WERI-Rb-1 (cell line): ENCODE measurements around the gene FREM2.

Source experiments
- DNase-seq: peaks from one replicate; pipeline ENCODE4 v3.0.0-alpha.2; 2020
- H3K27ac ChIP-seq: fragments of 250-450 bp; sonication (Bioruptor Pico); 2 replicates; pipeline ENCODE4 v1.5.1; 2020; ENCODE audit warnings: mild to moderate bottlenecking, moderate library complexity
- H3K27me3 ChIP-seq: fragments of 250-450 bp; sonication (Bioruptor Pico); 2 replicates; pipeline ENCODE4 v1.5.1; 2021; ENCODE audit warnings: mild to moderate bottlenecking, low read depth, moderate library complexity; ENCODE audit not compliant: insufficient read depth, severe bottlenecking
- H3K36me3 ChIP-seq: fragments of 250-450 bp; sonication (Bioruptor Pico); 2 replicates; pipeline ENCODE4 v1.5.1; 2020; ENCODE audit warnings: mild to moderate bottlenecking, moderate library complexity
- H3K4me3 ChIP-seq: 2 replicates; pipeline ENCODE4 v1.5.1; 2011; ENCODE audit warnings: low read depth, mild to moderate bottlenecking, control low read depth, low read length
- H3K9me3 ChIP-seq: fragments of 250-450 bp; sonication (Bioruptor Pico); 2 replicates; pipeline ENCODE4 v1.5.1; 2021; ENCODE audit warnings: mild to moderate bottlenecking, moderate library complexity; ENCODE audit not compliant: severe bottlenecking
- CTCF ChIP-seq: IDR thresholded peaks from 2 replicates; pipeline ENCODE4 v1.5.1; 2011; ENCODE audit warnings: low read depth, mild to moderate bottlenecking, control low read depth, inconsistent platforms, low read length

FREM2 gene

DNA sequence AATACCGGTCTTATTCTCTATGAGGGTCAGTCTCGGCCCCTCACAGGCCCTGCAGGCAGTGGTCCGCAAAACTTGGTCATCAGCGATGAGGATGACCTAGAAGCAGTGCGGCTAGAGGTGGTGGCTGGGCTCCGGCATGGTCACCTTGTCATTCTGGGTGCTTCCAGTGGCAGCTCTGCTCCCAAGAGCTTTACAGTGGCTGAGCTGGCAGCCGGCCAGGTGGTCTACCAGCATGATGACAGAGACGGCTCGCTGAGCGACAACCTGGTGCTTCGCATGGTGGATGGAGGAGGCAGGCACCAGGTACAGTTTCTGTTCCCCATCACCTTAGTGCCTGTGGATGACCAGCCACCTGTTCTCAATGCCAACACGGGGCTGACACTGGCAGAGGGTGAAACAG lies 1.8 kb downstream of the FREM2 start:
- H3K27me3 ChIP-seq: no peaks in the 10 kb centered on the region
- H3K9me3 ChIP-seq: no peaks in the 10 kb centered on the region
- H3K4me3 ChIP-seq: no peak overlapping the region
- no peak for DNase-seq
- H3K27ac ChIP-seq: no peak overlapping the region
- H3K36me3 ChIP-seq: no peaks in the 10 kb centered on the region
- TF ChIP-seq CTCF: no peak

DNA sequence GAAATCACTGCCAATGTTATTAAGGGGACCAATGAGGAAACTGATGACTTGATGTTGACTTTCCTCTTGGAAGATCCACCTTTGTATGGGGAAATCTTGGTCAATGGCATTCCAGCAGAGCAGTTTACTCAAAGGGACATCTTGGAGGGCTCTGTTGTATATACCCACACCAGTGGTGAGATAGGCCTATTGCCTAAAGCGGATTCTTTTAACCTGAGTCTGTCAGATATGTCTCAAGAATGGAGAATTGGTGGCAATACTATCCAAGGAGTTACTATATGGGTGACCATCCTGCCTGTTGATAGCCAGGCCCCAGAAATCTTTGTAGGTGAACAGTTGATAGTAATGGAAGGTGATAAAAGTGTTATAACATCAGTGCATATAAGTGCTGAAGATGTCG lies 3.4 kb downstream of the FREM2 start:
- no peaks in the 10 kb centered on the region for H3K27me3 ChIP-seq
- H3K9me3 ChIP-seq: no peaks in the 10 kb centered on the region
- H3K36me3 ChIP-seq: no peaks in the 10 kb centered on the region
- TF ChIP-seq CTCF: no peak
- no peak for DNase-seq
- H3K4me3 ChIP-seq: no peak overlapping the region
- H3K27ac ChIP-seq: no peak overlapping the region

DNA sequence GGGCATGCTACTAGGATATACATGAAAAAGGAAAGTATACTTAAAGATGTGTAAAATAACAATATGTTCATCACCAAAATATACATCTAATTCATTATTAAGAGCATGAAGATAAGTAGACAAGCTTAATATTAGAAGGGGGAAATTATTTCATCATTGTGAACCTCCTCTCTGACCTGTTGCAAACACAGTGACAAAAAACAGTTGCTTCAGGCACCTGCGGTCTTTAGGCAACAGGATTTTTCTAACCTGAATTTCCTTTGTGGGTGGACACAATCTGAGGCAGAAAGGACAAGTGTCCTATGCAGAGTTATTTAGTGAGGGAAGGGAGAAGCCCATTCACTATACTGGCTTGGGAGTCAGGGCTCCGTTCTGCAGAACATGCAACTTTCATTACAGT lies 6.3 kb downstream of the FREM2 start:
- Histone ChIP-seq H3K27ac (no peak overlapping the region), H3K27me3 (no peaks in the 10 kb centered on the region), H3K9me3 (no peaks in the 10 kb centered on the region), H3K4me3 (no peak overlapping the region), H3K36me3 (no peaks in the 10 kb centered on the region)
- no peak for TF ChIP-seq CTCF
- DNase-seq: no peak

DNA sequence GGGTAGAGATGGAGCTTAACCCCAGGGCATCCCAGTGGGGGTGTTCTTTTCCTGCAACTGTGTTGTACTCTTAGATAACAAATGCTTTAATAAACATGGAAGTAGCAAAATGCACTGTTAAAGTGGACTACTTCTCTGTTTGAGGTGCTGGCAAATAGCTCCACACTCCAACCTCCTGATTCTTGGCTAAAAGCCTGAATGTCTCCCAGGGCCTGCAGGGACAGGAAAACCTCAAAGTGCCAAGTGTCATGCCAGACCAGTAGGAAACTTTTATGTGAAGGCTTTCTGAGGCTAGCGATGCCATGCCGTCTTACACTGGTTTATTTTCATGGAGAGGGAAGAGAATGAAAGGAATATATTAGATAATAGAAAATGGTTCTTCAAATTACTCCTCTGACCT lies 6.8 kb downstream of the FREM2 start:
- no peak for DNase-seq
- Histone ChIP-seq H3K27me3 (no peaks in the 10 kb centered on the region), H3K4me3 (no peak overlapping the region)

GRCh38 chr13:38697197-38697596 lies 10.3 kb downstream of the FREM2 start:
- H3K4me3 ChIP-seq: no peak overlapping the region
- DNase-seq: no peak
- no peak for TF ChIP-seq CTCF

More for the DNA sequence above, 6.8 kb downstream of the FREM2 start:
- no peaks in the 10 kb centered on the region for H3K36me3 ChIP-seq
- TF ChIP-seq CTCF: no peak
- H3K9me3 ChIP-seq: no peaks in the 10 kb centered on the region
- H3K27ac ChIP-seq: no peak overlapping the region

DNA sequence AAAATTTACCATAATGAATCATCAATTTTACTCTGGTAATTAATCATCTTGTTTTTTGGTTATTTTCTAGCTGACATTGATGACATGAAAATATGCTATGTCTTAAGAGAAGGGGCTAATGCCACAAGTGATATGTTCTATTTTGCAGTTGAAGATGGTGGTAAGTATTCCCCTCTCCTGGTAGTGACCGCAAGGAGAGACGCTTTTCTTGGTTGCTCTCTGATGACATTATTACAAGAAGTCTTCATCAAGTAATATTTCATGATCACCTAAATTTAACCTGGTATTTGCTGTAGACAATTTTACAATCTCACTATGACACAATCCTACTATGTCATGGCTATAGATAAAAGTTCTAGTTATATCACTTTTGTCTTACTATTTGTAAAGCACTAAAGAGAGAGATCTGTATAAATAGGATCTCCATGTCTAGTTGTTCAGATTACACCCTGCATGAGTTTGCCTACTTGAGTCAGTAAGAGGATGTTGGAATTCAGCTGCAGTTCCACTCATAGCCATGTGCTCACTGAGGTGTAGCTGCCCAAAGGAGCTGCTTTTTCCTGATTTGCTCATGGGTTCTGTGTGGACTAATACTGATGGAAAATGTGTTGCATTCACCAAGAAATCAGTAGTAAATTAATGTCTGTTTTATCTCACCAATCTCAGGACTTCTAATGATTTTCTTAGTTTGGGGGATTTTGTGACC lies 10.9 kb downstream of the FREM2 start:
- Histone ChIP-seq H3K4me3 (no peak overlapping the region), H3K9me3 (no peaks in the 10 kb centered on the region), H3K27me3 (no peaks in the 10 kb centered on the region), H3K27ac (no peak overlapping the region), H3K36me3 (no peaks in the 10 kb centered on the region)
- TF ChIP-seq CTCF: no peak
- no peak for DNase-seq

More at GRCh38 chr13:38697197-38697596, 10.3 kb downstream of the FREM2 start:
- Histone ChIP-seq H3K27ac (no peak overlapping the region), H3K27me3 (no peaks in the 10 kb centered on the region), H3K9me3 (no peaks in the 10 kb centered on the region), H3K36me3 (no peaks in the 10 kb centered on the region)
